Endodermal cell (in vitro differentiated cells): ENCODE data around the gene CKS2. TPM values are rescaled to one million over a fixed set of nuclear protein-coding genes. Genes with fewer than 3 reads are reported as not detected.

Experiments
- DNase-seq: peaks from one replicate; pipeline ENCODE4 v3.0.0-alpha.2; 2017
- H3K27ac ChIP-seq: 2 replicates; pipeline ENCODE4 v1.5.1; 2013; ENCODE audit warnings: mild to moderate bottlenecking, low read depth, low read length, moderate library complexity
- H3K27me3 ChIP-seq: 2 replicates; pipeline ENCODE4 v1.6.1; 2013; ENCODE audit warnings: mild to moderate bottlenecking, low read length, moderate library complexity; ENCODE audit not compliant: insufficient read depth, control insufficient read depth, poor library complexity, severe bottlenecking
- H3K36me3 ChIP-seq: 2 replicates; pipeline ENCODE4 v1.7.0; 2013; ENCODE audit warnings: mild to moderate bottlenecking, low read length, moderate library complexity; ENCODE audit not compliant: control insufficient read depth, insufficient read depth
- H3K4me1 ChIP-seq: one replicate; pipeline ENCODE4 v1.7.0; 2013; ENCODE audit warnings: low read length; ENCODE audit not compliant: control insufficient read depth, insufficient read depth
- H3K4me3 ChIP-seq: 2 replicates; pipeline ENCODE4 v1.5.1; 2013; ENCODE audit warnings: mild to moderate bottlenecking, low read length, moderate library complexity
- H3K9ac ChIP-seq: 2 replicates; pipeline ENCODE4 v1.6.1; 2013; ENCODE audit warnings: mild to moderate bottlenecking, low read length, moderate library complexity; ENCODE audit not compliant: poor library complexity, severe bottlenecking; ENCODE audit errors: extremely low read depth
- H3K9me3 ChIP-seq: 2 replicates; pipeline ENCODE4 v1.6.1; 2013; ENCODE audit warnings: mild to moderate bottlenecking, low read length, moderate library complexity; ENCODE audit not compliant: control insufficient read depth
- H3K27ac Mint-ChIP-seq: 2 replicates; pipeline ENCODE4 v1.8.0; 2020; ENCODE audit warnings: mixed read lengths
- H3K27me3 Mint-ChIP-seq: 2 replicates; pipeline ENCODE4 v1.8.0; 2021; ENCODE audit warnings: mild to moderate bottlenecking, mixed read lengths; ENCODE audit not compliant: insufficient read depth
- H3K36me3 Mint-ChIP-seq: 2 replicates; pipeline ENCODE4 v1.8.0; 2020; ENCODE audit warnings: low read depth, mixed read lengths
- H3K4me1 Mint-ChIP-seq: 2 replicates; pipeline ENCODE4 v1.8.0; 2020; ENCODE audit warnings: mixed read lengths
- H3K4me3 Mint-ChIP-seq: 2 replicates; pipeline ENCODE4 v1.8.0; 2020; ENCODE audit warnings: mild to moderate bottlenecking, moderate library complexity, mixed read lengths
- H3K9me3 Mint-ChIP-seq: 2 replicates; pipeline ENCODE4 v1.8.0; 2020; ENCODE audit warnings: mild to moderate bottlenecking, mixed read lengths
- CTCF ChIP-seq: fragments of 200-600 bp; sonication (generic); conservative IDR thresholded peaks from 2 replicates; pipeline ENCODE4 v1.5.0; 2021; ENCODE audit warnings: antibody characterized with exemption, mild to moderate bottlenecking
- WGBS, 2 experiments: methylation state at CpG; one replicate each; pipeline versions ENCODE4 v1.1.5 to v1.1.7; 2013; ENCODE audit warnings: missing lambda C conversion rate in 2 of 2, mixed read lengths in 1 of 2; ENCODE audit not compliant: insufficient coverage in 1 of 2, insufficient read length in 1 of 2; 5-methylcytosine and 5-hydroxymethylcytosine counted together
- total RNA-seq, 2 donors: library from RNA; stranded (reverse); fragmentation: NEBNext Ultra II Directional in 1 of 2; extraction: Animal tissue kit (Norgen Biotek cat#: 25700) in 1 of 2; gene quantifications; 2 replicates in 1 of 2; 3 replicates in 1 of 2; pipeline ENCODE4 v1.2.1, GENCODE V29; 2021

CKS2 gene
- total RNA-seq, 2 donors from 2014 or later, result 163 to 209 TPM

GRCh38 chr9:89352451-89352850, 41.5 kb downstream of the CKS2 start:
- no peak for DNase-seq
- Mint-ChIP-seq H3K9me3 (no peaks in the 10 kb centered on the region), H3K4me3 (no peak overlapping the region), H3K4me1 (no peaks in the 10 kb centered on the region), H3K27ac (no peak overlapping the region), H3K27me3 (no peaks in the 10 kb centered on the region), H3K36me3 (peaks cover 84% of the 10 kb centered on the region)
- H3K9ac ChIP-seq, result no peak overlapping the region
- 95 to 100% methylated on average over 2 to 3 of the region's 3 CpGs for WGBS, 2 experiments
- H3K9me3 ChIP-seq, result no peaks in the 10 kb centered on the region
- no peaks in the 10 kb centered on the region for H3K27me3 ChIP-seq
- peaks cover 72% of the 10 kb centered on the region for H3K36me3 ChIP-seq
- no peaks in the 10 kb centered on the region for H3K4me1 ChIP-seq
- H3K4me3 ChIP-seq, result no peak overlapping the region
- H3K27ac ChIP-seq, result no peak overlapping the region
- TF ChIP-seq CTCF, result no peak

GRCh38 chr9:89352874-89353649, 42.1 kb downstream of the CKS2 start:
- Mint-ChIP-seq H3K27ac (no peak overlapping the region), H3K27me3 (no peaks in the 10 kb centered on the region), H3K4me1 (peaks cover 2% of the 10 kb centered on the region), H3K4me3 (no peak overlapping the region), H3K9me3 (no peaks in the 10 kb centered on the region), H3K36me3 (peaks cover 84% of the 10 kb centered on the region)
- no peak for DNase-seq
- Histone ChIP-seq H3K4me1 (no peaks in the 10 kb centered on the region), H3K36me3 (peaks cover 72% of the 10 kb centered on the region), H3K27ac (no peak overlapping the region), H3K4me3 (no peak overlapping the region), H3K9me3 (no peaks in the 10 kb centered on the region), H3K27me3 (no peaks in the 10 kb centered on the region), H3K9ac (no peak overlapping the region)
- WGBS, 2 experiments, result 91 to 98% methylated on average over 8 of the region's 8 CpGs
- TF ChIP-seq CTCF, result no peak

- H3K4me1 ChIP-seq, result peaks cover 6% of the 10 kb centered on the region
- no peaks in the 10 kb centered on the region for H3K9me3 ChIP-seq
- no peak overlapping the region for H3K27ac ChIP-seq
- H3K27me3 ChIP-seq, result no peaks in the 10 kb centered on the region
- H3K4me3 ChIP-seq, result no peak overlapping the region
- peak; percentile 32 for TF ChIP-seq CTCF
- H3K36me3 ChIP-seq, result peaks cover 68% of the 10 kb centered on the region
- no peak overlapping the region for H3K9ac ChIP-seq
- no peak for DNase-seq
- Mint-ChIP-seq H3K27ac (peak overlapping the region; percentile 26), H3K36me3 (peaks cover 82% of the 10 kb centered on the region), H3K9me3 (no peaks in the 10 kb centered on the region), H3K4me3 (no peak overlapping the region), H3K27me3 (no peaks in the 10 kb centered on the region), H3K4me1 (peaks cover 7% of the 10 kb centered on the region)
- WGBS, 2 experiments, result 96 to 98% methylated on average over 3 of the region's 3 CpGs
These were observed 43.0 kb downstream of the CKS2 start for GRCh38 chr9:89353989-89354388.
